NCI-H2227 (cell line): ENCODE data around the gene CANT1.

Experiments
- DNase-seq: peaks from one replicate; lab custom pipeline; 2025; ENCODE audit not compliant: unreplicated experiment; lab: John Stamatoyannopoulos, UW

The CANT1 gene

DNA sequence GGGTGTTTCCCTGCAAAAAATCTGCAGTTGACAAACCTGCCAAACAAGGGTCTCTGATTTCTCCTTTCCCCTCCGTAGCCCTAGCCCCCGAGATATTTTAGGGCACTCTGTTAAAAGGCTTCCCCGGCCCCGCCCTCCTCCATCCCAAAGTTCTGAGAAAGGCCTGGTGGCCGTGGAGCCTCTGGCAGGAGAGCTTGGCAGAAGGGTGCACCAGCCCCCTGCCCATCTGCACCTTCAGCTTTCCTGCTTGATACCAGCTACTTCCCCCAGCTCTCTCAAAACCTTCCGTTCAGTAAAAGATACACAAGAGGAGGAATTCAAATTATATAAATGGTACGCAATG, 711 bp upstream of the CANT1 start:
- no peak for DNase-seq

DNA sequence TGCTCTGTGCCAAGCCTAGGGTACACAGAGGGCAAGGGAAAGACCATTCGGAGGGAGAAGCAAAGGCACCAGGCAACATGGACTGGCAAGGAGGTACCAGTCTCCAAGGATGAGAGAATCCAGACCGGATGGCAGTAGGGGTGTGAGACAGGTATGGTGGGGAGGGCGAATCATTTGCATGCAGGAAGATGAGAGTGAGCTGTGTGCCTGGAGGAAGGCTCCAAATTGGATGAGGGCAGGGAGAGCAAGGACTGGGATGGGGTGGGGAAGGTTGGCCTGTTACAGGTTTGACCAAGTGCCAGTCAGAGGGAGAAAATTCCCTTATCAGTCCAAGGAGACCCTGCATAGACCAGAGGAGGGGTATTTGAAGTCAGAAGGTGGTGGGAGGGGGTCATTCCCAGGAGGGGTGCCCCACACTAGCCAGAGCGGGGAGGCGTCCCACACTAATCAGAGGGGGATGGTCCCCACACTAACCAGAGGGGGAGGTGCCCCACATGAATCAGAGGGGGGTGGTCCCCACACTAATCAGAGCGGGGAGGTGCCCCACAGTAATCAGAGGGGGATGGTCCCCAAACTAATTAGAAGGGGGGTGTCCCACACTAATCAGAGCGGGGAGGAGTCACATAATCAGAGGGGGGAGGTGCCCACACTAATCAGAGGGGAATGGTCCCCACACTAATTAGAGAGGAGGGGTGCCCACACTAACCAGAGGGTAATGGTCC, 737 bp downstream of the CANT1 start:
- no peak for DNase-seq

DNA sequence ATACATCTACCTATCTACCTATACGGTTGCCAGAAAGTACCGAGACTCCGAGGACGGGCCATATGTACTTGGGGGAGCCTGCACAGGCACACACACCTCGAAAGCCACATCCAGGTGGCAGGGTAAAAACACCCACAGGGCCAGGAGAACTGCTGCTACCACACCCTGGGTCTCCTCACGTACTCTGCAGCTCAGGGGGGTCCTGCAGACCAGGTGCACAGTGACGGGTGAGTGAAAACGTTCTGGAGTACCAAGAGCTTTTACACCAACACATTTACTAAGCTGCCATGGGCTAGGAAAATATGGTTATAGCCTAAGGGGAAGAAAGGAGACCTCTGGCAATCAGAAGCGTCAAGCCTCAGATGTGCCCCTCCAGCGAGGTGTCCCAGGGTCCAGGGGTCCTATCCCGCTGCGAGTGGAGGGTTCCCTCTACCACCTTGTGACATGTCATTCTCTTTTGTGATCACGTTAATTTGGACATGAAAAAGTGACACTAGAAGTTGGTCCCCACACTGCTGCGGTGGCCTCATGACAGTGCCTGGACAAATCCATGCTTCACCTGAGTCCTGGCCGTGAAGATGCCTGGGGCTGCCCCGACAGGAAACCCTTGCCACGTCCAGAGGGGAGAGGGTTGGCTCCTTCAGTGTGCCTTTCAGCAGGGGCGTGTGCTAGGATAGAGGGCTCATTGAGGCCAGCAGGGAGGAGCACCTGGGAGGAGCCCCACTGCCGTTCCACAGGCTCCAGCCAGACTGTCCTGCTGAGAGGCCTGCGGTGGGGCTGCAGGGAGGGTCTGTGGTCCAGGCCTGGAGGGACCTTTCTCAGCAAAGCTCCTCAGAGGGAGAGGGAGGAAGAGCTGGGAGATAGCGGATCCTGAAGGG, 1.8 kb downstream of the CANT1 start:
- DNase-seq: no peak

DNA sequence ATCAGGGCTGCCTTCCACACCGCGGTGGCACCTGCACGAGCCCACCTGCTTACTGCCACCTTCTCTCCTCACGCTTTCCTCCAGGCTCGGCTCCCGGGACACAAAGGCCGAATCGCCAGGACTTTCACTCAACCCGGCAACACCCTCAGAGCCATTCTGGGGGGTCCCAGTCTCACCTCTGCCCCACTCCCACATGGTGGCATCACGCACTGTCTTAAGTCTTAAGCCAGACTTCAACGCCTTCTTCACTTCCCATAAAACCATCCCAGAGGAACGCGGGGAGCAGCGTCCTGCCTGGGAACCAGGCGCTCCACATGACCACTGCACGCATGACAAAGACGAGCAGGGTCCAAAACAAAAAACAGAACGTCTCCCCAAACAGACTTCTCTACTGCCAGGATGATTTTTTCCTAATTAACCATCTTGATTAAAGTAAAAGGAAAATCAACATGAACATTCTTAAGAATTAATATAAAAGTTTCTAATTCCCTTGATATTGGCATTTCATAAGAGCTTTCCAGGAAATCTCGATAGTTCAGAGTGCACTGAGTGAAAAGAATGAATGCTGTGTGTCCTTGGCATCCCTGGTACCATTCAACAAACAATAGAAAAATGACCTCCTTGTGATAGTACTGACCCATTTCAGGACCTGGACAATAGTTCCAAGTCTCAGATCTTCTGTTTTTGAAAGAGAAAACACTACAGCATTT, 2.6 kb downstream of the CANT1 start:
- DNase-seq: no peak

DNA sequence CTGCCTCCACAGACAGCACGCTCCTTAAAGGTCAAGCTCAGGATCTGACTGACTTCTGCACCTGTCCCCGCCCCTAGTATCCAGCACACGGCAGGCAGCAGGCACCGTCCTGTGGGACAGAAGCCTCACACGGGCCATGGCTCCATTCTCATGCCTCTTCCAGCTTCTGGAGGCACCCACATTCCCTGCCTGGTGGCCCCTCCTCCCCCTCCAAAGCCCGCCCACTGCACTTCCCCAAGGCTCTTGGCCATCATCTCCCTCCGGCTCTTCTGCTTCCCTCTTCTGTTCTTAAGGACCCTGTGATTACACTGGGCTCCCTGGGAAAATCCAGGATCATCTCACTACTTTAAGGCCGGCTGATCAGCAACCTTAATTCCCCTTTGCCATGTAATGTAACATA, 3.5 kb downstream of the CANT1 start:
- no peak for DNase-seq

DNA sequence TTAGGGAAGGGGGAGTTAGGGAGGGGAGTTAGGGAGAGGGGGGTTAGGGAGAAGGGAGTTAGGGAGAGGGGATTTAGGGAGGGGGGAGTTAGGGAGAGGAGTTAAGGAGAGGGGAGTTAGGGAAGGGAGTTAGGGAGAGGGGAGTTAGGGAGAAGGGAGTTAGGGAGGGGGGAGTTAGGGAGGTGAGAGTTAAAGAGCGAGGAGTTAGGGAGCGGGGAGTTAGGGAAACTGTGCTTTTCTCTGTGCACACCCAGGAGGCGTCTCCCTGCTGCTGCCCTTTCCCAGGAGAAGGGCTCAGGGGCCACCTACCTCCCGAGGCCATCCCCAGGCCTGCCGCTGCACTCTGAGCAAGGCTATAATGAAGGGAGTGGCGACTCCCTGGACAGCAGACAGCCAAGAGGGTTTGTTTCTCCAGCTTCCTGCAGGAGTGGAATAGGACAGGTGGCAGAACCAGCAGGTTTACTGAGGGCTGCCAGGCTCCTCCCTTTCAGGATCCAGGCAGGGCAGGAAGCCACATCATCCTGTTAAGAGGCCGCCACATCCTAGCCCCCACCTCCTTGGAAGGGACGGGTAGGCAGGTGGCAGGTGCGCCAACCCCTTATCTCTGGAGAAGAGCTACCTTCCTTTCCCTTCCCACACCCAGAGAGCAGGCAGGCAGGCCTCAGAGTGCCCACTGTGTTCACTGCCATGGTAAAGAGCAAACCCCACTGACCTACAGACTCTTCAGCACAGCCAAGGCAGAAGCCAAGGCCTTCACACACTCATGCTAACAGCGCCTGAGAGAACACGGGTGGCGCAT, 4.3 kb downstream of the CANT1 start:
- no peak for DNase-seq

DNA sequence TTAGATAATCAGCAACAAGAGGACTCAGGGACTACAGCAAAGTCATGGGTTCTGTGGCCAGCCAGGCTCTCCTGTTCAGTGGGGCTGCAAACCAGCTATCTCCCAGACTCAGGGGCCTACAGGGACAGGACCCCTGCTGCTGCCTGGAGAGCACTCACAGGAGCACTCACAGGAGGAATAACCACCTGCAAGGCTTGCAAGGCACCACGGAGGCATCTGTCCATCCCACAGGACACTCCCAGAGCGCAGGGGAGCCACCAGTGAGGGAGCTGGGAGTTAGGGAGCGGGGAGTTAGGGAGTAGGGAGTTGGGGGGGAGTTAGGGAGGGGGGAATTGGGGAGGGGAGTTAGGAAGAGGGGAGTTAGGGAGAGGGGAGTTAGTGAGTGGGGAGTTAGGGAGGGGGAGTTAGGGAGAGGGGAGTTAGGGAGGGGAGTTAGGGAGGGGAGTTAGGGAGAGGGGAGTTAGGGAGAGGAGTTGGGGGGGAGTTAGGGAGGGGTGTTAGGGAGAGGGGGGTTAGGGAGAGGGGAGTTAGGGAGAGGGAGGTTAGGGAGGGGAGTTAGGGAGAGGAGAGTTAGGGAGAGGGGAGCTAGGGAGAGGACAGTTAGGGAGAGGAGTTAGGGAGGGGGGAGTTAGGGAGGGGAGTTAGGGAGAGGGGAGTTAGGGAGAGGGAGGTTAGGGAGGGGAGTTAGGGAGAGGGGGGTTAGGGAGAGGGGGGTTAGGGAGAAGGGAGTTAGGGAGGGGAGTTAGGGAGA, 5.7 kb downstream of the CANT1 start:
- no peak for DNase-seq

DNA sequence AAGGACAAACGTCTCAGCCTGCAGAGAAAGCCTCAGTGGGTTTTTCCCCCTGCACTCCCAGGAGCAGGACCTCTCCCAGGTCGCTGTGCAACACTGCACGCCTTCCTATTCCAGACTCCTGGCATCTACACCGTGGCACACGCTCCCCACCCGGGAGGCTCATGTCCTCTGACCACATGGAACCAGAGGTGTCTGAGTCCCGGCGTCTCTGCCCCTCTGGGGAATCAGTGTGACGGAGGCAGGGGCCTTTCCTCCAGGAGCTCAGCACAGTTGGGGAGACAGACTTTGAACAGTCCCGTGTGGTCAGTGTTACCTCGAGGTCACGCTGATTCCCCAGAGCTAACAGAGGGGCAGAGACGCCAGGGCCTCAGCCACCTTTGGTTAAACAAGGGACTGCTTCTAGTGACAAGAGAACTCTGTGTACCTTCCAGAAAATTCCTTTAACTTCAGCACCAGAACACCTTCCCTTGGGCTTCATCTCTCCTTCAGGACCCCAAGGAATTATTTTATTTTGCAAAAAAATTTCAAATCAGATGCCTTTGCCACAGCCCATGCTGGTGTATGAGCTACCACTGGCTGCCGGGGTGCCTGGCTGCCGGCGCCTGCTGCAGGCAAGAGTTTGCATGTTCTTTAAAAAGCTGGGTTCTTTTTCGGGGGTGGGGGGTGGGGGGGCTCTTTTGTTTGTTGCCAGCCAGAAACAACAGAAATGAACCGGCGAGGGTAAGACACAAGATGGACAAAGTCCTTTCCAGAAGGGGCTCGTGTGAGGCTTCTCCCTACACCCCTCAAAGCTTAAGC, 6.6 kb downstream of the CANT1 start:
- DNase-seq: no peak

DNA sequence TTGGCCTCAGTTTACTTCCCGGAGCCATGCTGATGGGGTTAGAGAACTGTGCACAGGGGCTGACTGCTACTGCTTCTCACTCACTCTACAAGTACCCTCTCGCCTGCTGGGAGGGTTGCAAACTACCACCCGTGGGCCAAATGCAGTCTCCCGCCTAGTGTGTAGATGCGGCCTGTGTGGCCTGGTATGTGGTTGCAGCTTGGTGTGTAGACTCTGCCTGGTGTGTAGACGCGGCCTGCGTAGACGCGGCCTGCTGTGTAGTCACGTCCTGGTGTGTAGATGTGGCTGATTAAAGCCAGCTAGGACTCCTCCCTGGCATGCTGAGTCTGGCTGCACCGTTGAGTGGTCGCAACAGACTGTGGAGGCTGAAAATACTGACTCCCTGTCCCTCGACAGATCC, 7.3 kb downstream of the CANT1 start:
- no peak for DNase-seq

DNA sequence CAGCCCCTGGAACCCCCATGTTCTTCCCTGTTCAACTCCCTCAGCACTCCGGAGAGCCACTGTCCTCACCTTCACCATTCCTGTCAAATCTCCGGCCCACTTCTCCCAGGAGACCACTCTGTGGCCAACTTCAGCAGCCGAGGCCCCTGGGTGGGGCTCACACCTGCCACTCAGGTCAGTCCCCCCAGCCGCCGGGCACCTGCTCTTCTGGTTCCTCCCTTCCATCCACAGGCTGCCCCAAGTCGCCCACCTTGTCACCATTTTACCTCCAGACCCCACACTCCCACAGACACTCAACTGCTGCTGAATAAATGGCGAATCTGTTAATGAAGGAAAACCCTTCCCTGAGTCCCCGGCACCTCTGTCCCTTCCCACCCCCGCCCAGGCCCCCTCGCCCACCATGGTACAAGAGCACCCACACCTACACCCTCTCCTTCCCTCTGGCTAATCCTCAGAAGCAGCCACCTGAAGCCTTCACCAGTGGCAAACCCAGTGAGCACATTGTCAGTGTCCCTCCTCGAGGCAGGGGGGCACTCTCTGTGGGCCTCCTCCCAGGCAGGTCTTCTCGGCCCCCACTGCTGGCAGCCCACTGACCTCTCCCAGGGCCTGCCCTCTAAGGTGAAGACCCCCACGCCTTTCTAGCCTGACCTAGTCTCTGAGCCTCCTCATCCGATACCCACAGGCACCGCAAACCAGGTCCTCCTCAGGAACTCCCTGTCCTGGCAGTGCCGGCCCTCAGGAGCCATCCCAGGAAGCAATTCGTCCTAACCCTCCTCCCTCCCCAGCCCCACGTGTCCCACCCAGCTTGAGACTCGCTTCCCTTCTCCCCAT, 8.2 kb downstream of the CANT1 start:
- no peak for DNase-seq

DNA sequence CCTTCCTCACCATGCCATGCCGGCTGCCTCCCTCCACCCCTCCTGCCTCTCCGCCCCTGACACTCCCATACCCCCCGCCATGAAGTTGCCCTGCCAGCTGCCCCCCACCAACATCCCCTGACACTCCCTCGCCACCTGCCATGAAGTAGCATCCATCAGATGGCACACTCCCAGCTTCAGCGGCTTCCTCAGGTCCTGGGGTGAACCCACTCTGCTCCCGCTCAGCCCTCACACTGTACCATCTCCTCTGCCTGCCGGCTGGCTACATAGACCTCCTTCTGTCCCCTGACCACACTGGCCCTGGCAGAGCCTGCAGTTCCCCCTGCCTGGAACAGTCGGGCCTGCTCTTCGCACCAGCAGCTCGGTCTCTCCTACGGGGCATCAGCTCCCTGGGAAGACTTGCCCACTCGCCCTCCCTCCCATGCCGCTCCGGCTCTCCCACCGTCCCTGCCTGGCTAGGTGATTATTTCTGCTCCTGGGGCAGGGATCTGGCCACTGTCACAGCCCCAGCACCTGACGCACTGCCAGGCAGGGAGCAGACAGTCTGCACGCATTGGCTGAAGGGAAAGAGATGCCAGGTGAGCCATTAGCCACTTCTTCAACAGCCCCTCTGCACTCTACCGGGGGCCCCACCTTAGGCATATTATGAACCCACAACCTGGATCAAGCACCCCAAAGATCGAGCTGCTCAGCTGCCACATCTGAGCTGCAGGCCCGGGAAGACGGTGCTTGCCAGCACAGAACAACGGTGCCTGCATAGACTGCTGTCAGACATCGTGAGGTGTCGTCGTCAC, 9.0 kb downstream of the CANT1 start:
- no peak for DNase-seq

DNA sequence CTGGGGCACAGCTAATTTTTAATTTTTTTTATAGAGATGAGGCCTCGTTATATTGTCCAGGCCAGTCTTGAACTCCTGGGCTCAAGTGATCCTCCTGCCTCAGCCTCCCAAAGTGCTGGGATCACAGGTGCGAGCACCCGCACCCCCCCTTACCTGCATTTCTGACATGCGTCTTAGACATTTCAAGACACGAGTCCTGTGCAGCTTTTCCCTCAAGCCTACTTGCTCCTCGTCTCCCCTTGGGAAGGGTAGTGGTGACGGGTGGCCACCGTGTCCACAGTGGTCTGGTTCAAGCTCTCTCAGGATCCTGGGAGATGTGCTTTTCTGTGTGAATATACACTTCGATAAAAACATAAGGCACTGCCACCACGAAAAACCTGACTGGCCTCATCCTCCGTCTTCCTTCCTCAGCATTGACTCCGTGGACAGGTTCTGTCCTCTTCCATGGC, 9.6 kb downstream of the CANT1 start:
- DNase-seq: no peak

DNA sequence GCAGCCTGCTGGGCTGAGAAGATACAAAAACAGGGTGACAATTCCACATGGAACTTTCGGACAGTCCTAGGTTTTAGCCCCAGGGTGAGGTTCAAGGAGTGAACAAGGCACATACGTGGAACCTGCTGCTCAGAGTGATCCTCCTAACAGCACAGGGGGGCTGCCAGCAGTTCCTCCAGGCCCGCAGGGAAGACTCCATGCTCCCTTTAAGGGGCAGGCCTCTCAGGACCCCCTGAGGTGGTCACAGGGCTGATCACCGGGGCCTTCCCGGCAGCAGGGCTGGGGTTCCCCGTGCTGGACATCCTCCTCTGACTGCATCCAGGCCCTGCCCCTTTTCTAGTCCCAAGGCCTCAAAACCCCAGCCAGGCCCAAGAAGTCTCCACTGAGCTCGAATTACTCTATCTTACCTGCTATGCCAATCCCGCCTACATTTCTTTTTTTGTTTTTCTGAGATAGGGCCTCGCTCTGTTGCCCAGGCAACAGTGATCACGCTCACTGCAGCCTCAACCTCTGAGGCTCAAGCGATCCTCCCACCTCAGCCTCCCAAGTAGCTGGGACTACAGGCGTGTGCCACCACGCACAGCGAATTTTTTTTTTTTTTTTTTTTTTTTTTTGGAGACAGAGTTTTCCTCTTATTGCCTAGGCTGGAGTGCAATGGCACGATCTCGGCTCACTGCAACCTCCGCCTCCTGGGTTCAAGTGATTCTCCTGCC, 10.4 kb downstream of the CANT1 start:
- no peak for DNase-seq

DNA sequence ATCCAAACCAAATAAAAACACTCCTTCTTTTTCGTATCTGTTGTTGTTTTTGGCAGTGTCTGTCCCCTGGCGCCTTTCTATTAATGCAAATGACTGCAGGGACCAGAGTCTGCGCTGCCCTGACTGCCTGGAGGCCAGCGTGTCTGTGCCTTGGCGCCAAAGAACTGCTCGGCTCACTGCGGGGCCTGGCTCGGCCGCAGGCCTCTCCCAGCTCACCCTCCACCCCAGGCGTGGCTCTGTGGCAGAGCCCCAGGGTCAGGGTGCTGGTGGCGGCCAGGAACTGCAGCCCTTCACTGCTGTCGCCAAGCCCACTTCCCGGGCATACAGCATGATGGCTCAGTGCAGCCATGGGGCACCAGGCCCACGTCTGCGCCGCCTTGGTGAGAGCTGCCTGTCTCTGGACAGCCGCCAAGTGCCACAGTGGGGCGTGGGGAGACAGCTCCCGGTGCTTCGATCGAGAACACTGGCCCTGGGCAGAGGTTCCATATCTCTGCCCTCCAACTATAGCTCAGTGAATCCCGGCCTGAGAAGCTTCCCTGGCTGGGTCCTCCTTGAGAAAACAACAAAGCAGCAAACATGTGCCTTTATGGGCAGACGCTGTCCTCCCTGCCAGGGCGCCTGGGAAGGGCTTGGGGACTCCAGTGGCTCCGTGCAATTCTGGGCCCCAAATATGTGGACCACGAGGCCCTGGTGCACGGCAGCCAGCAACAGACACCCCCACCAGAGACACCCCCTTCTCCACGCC, 11.1 kb downstream of the CANT1 start:
- DNase-seq: no peak

DNA sequence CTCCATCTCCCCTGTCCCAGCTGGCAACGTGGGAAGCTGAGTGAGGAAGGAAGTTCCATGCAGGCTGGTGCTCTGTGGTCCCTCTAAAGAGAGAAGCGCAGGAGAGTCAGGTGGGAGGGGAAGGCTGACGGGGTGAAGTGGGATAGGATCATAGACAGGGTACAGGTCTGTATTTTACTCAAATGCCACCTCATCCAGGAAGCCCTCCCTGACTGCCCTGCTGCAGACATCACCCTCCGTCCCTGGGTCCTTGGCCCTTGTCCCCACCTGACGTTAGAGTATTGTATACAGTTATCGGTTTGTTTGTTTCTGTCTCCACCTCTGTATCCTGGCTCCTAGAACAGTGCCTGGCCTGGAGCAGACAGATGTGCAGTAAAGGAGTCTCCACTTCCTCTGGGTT, 11.7 kb downstream of the CANT1 start:
- no peak for DNase-seq

DNA sequence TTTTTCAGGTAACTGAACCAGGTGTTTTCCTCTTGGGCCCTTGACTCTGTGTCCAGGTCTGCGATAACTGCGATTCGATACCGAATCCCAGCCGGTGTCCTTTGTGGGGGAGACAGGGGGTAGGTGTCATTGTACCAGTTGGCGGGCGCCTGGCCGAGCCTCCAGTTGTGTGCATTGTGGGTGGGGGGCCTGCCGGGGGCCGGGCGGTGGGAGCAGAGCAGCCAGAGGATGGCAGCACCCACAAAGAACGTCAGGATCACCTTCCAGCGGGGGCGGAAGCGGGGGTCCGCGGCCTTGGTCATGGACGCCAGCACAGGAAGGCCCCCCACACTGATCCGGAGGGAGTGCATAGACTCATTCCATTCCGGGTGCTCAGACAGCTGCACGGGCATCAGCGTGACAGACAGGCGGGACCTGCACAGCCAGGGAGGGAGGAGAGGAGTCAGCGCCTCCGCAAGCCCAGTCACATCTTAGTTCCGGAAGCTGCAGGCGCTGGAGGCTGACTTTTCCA, 12.3 kb downstream of the CANT1 start:
- no peak for DNase-seq
